Esophagus squamous epithelium (tissue), 4 donors: Measurements from ENCODE around the gene FXYD5.

ENCODE experiments used
- CTCF ChIP-seq, 6 experiments: fragments of 450-650 bp in 4 of 6; fragments of 200-600 bp in 2 of 6; sonication (generic) in 2 of 6; IDR thresholded peaks; one replicate each; pipeline ENCODE4 v1.5.1; 2016 to 2019; ENCODE audit warnings: antibody characterized with exemption in 6 of 6, mild to moderate bottlenecking in 4 of 6, moderate library complexity in 4 of 6
- POLR2A ChIP-seq, 4 donors: fragments of 450-650 bp; IDR thresholded peaks; one replicate each; pipeline ENCODE4 v1.6.1; 2017; ENCODE audit warnings: antibody characterized with exemption in 4 of 4, mild to moderate bottlenecking in 4 of 4, moderate library complexity in 3 of 4

- TF ChIP-seq CTCF (IDR thresholded peaks at IDR 0.05): no peak
- no peak for TF ChIP-seq POLR2A (IDR thresholded peaks at IDR 0.05)
Observed at GRCh38 chr19:35171730-35172129, 17.2 kb downstream of the FXYD5 start.
